K562 (cell line): ENCODE data around the gene CENPH. TPM values are rescaled to one million over a fixed set of nuclear protein-coding genes. Genes with fewer than 3 reads are reported as not detected.
A peak's percentile ranks its signal among the peaks of the same experiment; 100 is the strongest.
"Not testable (repeated sequence)": the region's sequence is repeated elsewhere in the genome, so short reads cannot be mapped to it uniquely, and the experiment has no call there.

ENCODE experiments used
- ATAC-seq: fragments of 200-7000 bp; cut with Tn5 transposase; 3 replicates; pipeline ENCODE4 v1.9.1; 2020; ENCODE audit warnings: moderate library complexity
- BruUV-seq: library from RNA; stranded (reverse); fragments of 400-500 nt; replicated peaks from 2 replicates; lab custom pipeline; 2021; lab: Mats Ljungman, UMichigan
- CTCF ChIA-PET: fragments of 300-600 bp; formaldehyde crosslinking; extraction: SDS; loops from one replicate; lab custom pipeline; 2021; ENCODE audit warnings: low intra/inter-chr PET ratio; lab: Yijun Ruan, JAX
- POLR2A ChIA-PET: fragments of 300-600, 350-650 bp; sonication (Branson Sonifier 250); formaldehyde crosslinking; extraction: SDS; loops from one replicate; lab custom pipeline; 2021; ENCODE audit warnings: antibody characterized with exemption, inconsistent platforms; lab: Yijun Ruan, JAX
- DNase-seq, 4 experiments: peaks; one replicate each; pipeline versions ENCODE4 v3.0.0 to v3.0.0-alpha.2; 2011 to 2018; ENCODE audit warnings: low spot score in 3 of 4, mixed read lengths in 3 of 4; ENCODE audit errors: extremely low read depth in 1 of 4
- FAIRE-seq: peaks from 2 replicates; lab custom pipeline; 2011; peaks lifted over from hg19 to GRCh38; lab: Jason Lieb, UNC
- H2AFZ ChIP-seq: 2 replicates; pipeline ENCODE4 v1.6.0; 2011; ENCODE audit warnings: low read depth, low read length, control low read depth, inconsistent platforms
- H3K27ac ChIP-seq: fragments of 200-600 bp; 3 replicates; pipeline ENCODE4 v1.8.0; 2011; ENCODE audit warnings: low read depth, mild to moderate bottlenecking, control low read depth, inconsistent platforms, low read length, moderate library complexity, mixed read lengths; ENCODE audit errors: extremely low read depth
- H3K27me3 ChIP-seq, 2 experiments: fragments of 300-600 bp in 1 of 2; 2 replicates in 1 of 2; 3 replicates in 1 of 2; pipeline versions ENCODE4 v1.6.0 to v1.8.0; 2011; ENCODE audit warnings: inconsistent platforms in 2 of 2, low read length in 2 of 2, mild to moderate bottlenecking in 1 of 2, mixed read lengths in 1 of 2, moderate library complexity in 1 of 2; ENCODE audit not compliant: control insufficient read depth in 2 of 2, insufficient read depth in 2 of 2
- H3K36me3 ChIP-seq: fragments of 300-600 bp; 3 replicates; pipeline ENCODE4 v1.8.0; 2011; ENCODE audit warnings: mild to moderate bottlenecking, low read length, inconsistent platforms; ENCODE audit not compliant: control insufficient read depth, insufficient read depth
- H3K4me1 ChIP-seq, 2 experiments: fragments of 200-600 bp in 1 of 2; replicated peaks in 1 of 2; 2 replicates in 1 of 2; 3 replicates in 1 of 2; pipeline versions ENCODE4 v1.5.1 to v1.8.0; 2011; ENCODE audit warnings: inconsistent platforms in 2 of 2, low read length in 2 of 2, mild to moderate bottlenecking in 1 of 2, mixed read lengths in 1 of 2, moderate library complexity in 1 of 2; ENCODE audit not compliant: control insufficient read depth in 2 of 2, insufficient read depth in 2 of 2
- H3K4me2 ChIP-seq: 2 replicates; pipeline ENCODE4 v1.6.1; 2011; ENCODE audit warnings: low read length, control low read depth, inconsistent platforms, mixed read lengths; ENCODE audit not compliant: insufficient read depth
- H3K4me3 ChIP-seq: fragments of 200-600 bp; sonication (generic), shearing (Covaris generic); 2 replicates; pipeline ENCODE4 v1.5.1; 2016; ENCODE audit warnings: control low read depth, inconsistent platforms
- H3K79me2 ChIP-seq: fragments of 200-600 bp; 3 replicates; pipeline ENCODE4 v1.8.0; 2011; ENCODE audit warnings: low read length, inconsistent platforms; ENCODE audit not compliant: control insufficient read depth, insufficient read depth
- H3K9ac ChIP-seq, 2 experiments: 2 replicates each; pipeline versions ENCODE4 v1.6.0 to v1.6.1; 2011; ENCODE audit warnings: low read depth in 2 of 2, low read length in 2 of 2, control low read depth in 1 of 2, inconsistent platforms in 1 of 2, mild to moderate bottlenecking in 1 of 2, mixed read lengths in 1 of 2; ENCODE audit not compliant: insufficient read depth in 1 of 2
- H3K9me1 ChIP-seq: one replicate; pipeline ENCODE4 v1.6.0; 2011; ENCODE audit warnings: inconsistent platforms, mild to moderate bottlenecking, low read length, moderate library complexity; ENCODE audit not compliant: control insufficient read depth, insufficient read depth
- H3K9me3 ChIP-seq: replicated peaks from 2 replicates; pipeline ENCODE4 v1.5.1; 2011; ENCODE audit warnings: low read depth, low read length, inconsistent platforms; ENCODE audit not compliant: control insufficient read depth, insufficient read depth
- H4K20me1 ChIP-seq: replicated peaks from 2 replicates; pipeline ENCODE4 v1.6.1; 2011; ENCODE audit warnings: low read length, inconsistent platforms, mixed read lengths; ENCODE audit not compliant: control insufficient read depth, insufficient read depth
- CBX3 ChIP-seq, 2 experiments: IDR thresholded peaks; 1 replicate in 1 of 2; 2 replicates in 1 of 2; pipeline ENCODE4 v1.6.1; 2012; ENCODE audit warnings: inconsistent platforms in 2 of 2, low read length in 2 of 2, borderline replicate concordance in 1 of 2, control low read depth in 1 of 2
- CREB1 ChIP-seq, 2 experiments: sonication (generic) in 1 of 2; formaldehyde crosslinking in 1 of 2; IDR thresholded peaks; 2 replicates each; pipeline versions ENCODE4 v1.6.1 to v1.8.0; 2012 to 2022; ENCODE audit warnings: inconsistent platforms in 1 of 2, mild to moderate bottlenecking in 1 of 2, missing genetic modification reagents in 1 of 2, moderate library complexity in 1 of 2
- VEZF1 ChIP-seq: fragments of 200-800 bp; sonication (Bioruptor generic); IDR thresholded peaks from 2 replicates; pipeline ENCODE4 v1.6.1; 2017; ENCODE audit warnings: missing genetic modification characterization, missing compliant biosample characterization
- XRCC5 ChIP-seq: fragments of 200-400 bp; formaldehyde crosslinking; IDR thresholded peaks from 2 replicates; pipeline ENCODE4 v1.6.1; 2017; ENCODE audit warnings: low read depth, mild to moderate bottlenecking, low read length
- WGBS: fragments of 100-300 bp; shearing (Covaris generic); methylation state at CpG from one replicate; pipeline ENCODE4 v1.1.6; 2016; ENCODE audit warnings: low coverage, mixed read lengths; ENCODE audit not compliant: insufficient coverage; ENCODE audit errors: missing lambda C conversion rate; 5-methylcytosine and 5-hydroxymethylcytosine counted together
- in situ Hi-C: fragments of 300-500 bp; cut with MboI; formaldehyde crosslinking; loops from 4 replicates; pipeline ENCODE4 v1.15.0; 2018; ENCODE audit warnings: inconsistent platforms, mixed read lengths
- intact Hi-C: fragments of 100-400 bp; cut with micrococcal nuclease; formaldehyde crosslinking; loops from 2 replicates; pipeline ENCODE4 v1.14.2; 2022
- polyA plus RNA-seq, 8 experiments: library from polyadenylated mRNA; depleted of rRNA in 4 of 8; stranded (reverse) in 5 of 8; unstranded in 3 of 8; fragments of >200 nt; fragmentation: Nextera tagmentation in 2 of 8; fragmentation: Illumina TruSeq in 1 of 8; extraction: Ambion mirVana in 2 of 8; extraction: Trizol in 1 of 8; gene quantifications; 2 replicates each; pipeline versions ENCODE4 v1.2.1 to v1.2.3, GENCODE V29; 2011 to 2014; ENCODE audit warnings: inconsistent platforms in 1 of 8, missing spikeins in 1 of 8
- total RNA-seq, 7 experiments: library from RNA; depleted of rRNA in 6 of 7; stranded (reverse); fragments of >200 nt in 6 of 7; fragmentation: Illumina TruSeq in 2 of 7; extraction: Trizol in 2 of 7; gene quantifications; 2 replicates each; pipeline versions ENCODE4 v1.2.1 to v1.2.3, GENCODE V29; 2011 to 2021; ENCODE audit warnings: low replicate concordance in 1 of 7

The CENPH gene
- total and polyA plus RNA-seq, 9 of the 15 experiments (the other 6 are each of a cell fraction or from before 2014, with no cell fraction given), result 10.5 to 124 (median 74.9) TPM

DNA sequence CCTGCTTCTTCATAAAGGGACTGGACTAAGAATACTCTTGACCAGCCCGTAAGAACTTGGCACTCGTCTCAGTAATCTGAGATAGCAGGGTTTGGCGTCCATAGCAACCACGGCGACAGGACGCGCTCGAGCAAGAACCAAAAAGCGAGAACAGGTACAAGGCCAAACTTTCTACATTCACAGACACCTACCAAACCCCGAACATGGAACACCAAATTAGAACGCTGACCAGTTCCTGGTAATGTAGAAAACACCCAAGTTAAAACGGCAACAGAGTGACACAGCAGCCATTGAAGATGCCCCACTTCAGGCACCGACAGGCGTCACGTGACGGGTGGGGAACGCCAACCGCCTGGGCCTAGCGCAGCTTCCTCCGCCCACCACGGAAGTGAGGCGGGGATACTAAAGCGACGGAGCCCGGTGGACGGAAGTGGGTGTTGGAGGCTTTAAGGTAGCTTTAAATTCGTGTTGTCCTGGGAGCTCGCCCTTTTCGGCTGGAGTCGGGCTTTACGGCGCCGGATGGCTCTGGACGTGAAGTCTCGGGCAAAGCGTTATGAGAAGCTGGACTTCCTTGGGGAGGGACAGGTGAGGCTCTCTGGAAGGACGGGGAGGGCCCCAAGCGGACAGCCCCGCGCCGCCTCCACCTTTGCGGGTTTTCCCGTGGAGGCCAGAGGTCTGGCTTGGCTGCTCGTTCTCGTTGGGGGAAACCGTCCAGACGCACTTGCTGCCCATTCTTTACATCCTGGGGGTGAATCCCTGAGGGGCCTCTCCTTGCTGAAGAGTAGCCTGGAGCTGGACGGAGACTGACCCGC, 45.3 kb downstream of the CENPH start, which contains the start of gene CDK7 (continued):
- peak; percentile 86 for TF ChIP-seq XRCC5
- peak; percentile 40; the same call in 1 of the 2 replicates for TF ChIP-seq VEZF1 (CRISPR knock-in tag)
- TF ChIP-seq CBX3 (IDR thresholded peaks at IDR 0.05; ENCODE audit: borderline replicate concordance in 1 of 2, low read length in 2 of 2), result 0 out of 3 replicates have a peak, but pooled peaks of 1 of the 2 experiments have one; percentile 66
- peak; percentile 27; the same call in 1 of the 2 replicates for TF ChIP-seq CREB1 (IDR thresholded peaks at IDR 0.05)
- peak; percentile 54; the same call in 1 of the 2 replicates for TF ChIP-seq CREB1 (CRISPR knock-in tag; IDR thresholded peaks at IDR 0.05)

- H3K4me3 ChIP-seq, ATAC-seq, H2AFZ ChIP-seq, H3K9me1 ChIP-seq, BruUV-seq, DNase-seq, in situ Hi-C loops, H3K27ac ChIP-seq, CTCF ChIA-PET, H3K9me3 ChIP-seq, intact Hi-C loops, FAIRE-seq, H3K27me3 ChIP-seq, H3K4me2 ChIP-seq, H4K20me1 ChIP-seq: not testable (repeated sequence)
- H3K9ac ChIP-seq, result peak overlapping the region in 1 of 2 experiments; percentile 63; a peak in 1 of 4 replicates
- 90% methylated on average over 4 of the region's 9 CpGs for WGBS
- H3K4me1 ChIP-seq, result peaks cover 8 to 11% of the 10 kb centered on the region in 2 experiments
- H3K79me2 ChIP-seq, result peaks cover 60% of the 10 kb centered on the region
- POLR2A ChIA-PET, result interaction anchor here (0.6 to 1.0 kb wide), 2 partner anchors 15 to 18 kb away, joined by 3 read pairs; no protein-coding TSS in a partner anchor
- H3K36me3 ChIP-seq, result peaks cover 38% of the 10 kb centered on the region
Observed at GRCh38 chr5:69236733-69237132, 47.4 kb downstream of the CENPH start.
